IPS-NIHi7 (cell line): ENCODE measurements around the gene SLC2A13.
"Not testable (repeated sequence)": the region's sequence is repeated elsewhere in the genome, so short reads cannot be mapped to it uniquely, and the experiment has no call there.

Experiments
- DNase-seq: peaks from one replicate; pipeline ENCODE4 v3.0.0; 2012; ENCODE audit warnings: mixed read lengths; ENCODE audit errors: extremely low spot score

SLC2A13 gene

GRCh38 chr12:39928181-39928899 lies 177.5 kb downstream of the SLC2A13 start:
- DNase-seq: no peak

- no peak for DNase-seq
These were observed 182.5 kb downstream of the SLC2A13 start for GRCh38 chr12:39923364-39923763.

- DNase-seq: not testable (repeated sequence)
These were observed 183.3 kb downstream of the SLC2A13 start for GRCh38 chr12:39922598-39922997.

- no peak for DNase-seq
These were observed 185.2 kb downstream of the SLC2A13 start for GRCh38 chr12:39920647-39921046.

GRCh38 chr12:39920222-39920621 lies 185.7 kb downstream of the SLC2A13 start:
- DNase-seq: no peak

- no peak for DNase-seq
These were observed 186.1 kb downstream of the SLC2A13 start for GRCh38 chr12:39919790-39920189.

- no peak for DNase-seq
These were observed 190.6 kb downstream of the SLC2A13 start for GRCh38 chr12:39915249-39915648.

- DNase-seq: no peak
These were observed 193.5 kb downstream of the SLC2A13 start for GRCh38 chr12:39912211-39912980.

- DNase-seq: no peak
These were observed 199.6 kb downstream of the SLC2A13 start for GRCh38 chr12:39906237-39906636.

- DNase-seq: no peak
These were observed 200.7 kb downstream of the SLC2A13 start for GRCh38 chr12:39905152-39905551.

GRCh38 chr12:39902821-39903220 lies 203.1 kb downstream of the SLC2A13 start:
- no peak for DNase-seq

GRCh38 chr12:39897315-39897714 lies 208.6 kb downstream of the SLC2A13 start:
- DNase-seq: no peak

- not testable (repeated sequence) for DNase-seq
These were observed 212.5 kb downstream of the SLC2A13 start for GRCh38 chr12:39893388-39893787.

- no peak for DNase-seq
These were observed 213.7 kb downstream of the SLC2A13 start for GRCh38 chr12:39892146-39892545.

- no peak for DNase-seq
These were observed 218.0 kb downstream of the SLC2A13 start for GRCh38 chr12:39887856-39888255.

GRCh38 chr12:39886106-39886505 lies 219.8 kb downstream of the SLC2A13 start:
- DNase-seq: no peak

GRCh38 chr12:39884616-39885125 lies 221.2 kb downstream of the SLC2A13 start:
- no peak for DNase-seq

GRCh38 chr12:39883411-39883810 lies 222.5 kb downstream of the SLC2A13 start:
- DNase-seq: no peak

GRCh38 chr12:39878753-39879152 lies 227.1 kb downstream of the SLC2A13 start:
- DNase-seq: no peak

- no peak for DNase-seq
These were observed 230.2 kb downstream of the SLC2A13 start for GRCh38 chr12:39875721-39876120.

- no peak for DNase-seq
These were observed 231.1 kb downstream of the SLC2A13 start for GRCh38 chr12:39874785-39875184.

- no peak for DNase-seq
These were observed 232.8 kb downstream of the SLC2A13 start for GRCh38 chr12:39873065-39873464.

GRCh38 chr12:39872425-39872824 lies 233.5 kb downstream of the SLC2A13 start:
- no peak for DNase-seq
